Skin of body (tissue), 2 donors: Measurements from ENCODE around the gene CCDC142. TPM values are rescaled to one million over a fixed set of nuclear protein-coding genes. Genes with fewer than 3 reads are reported as not detected.

Experiments used
- DNase-seq: peaks from one replicate; lab custom pipeline; 2025; lab: John Stamatoyannopoulos, UW
- total RNA-seq: library from RNA; depleted of rRNA; stranded (reverse); fragments of >200 nt; gene quantifications from one replicate; pipeline ENCODE4 v1.2.3, GENCODE V29; 2014

CCDC142 gene
- total RNA-seq = 17.5 TPM

GRCh38 chr2:74482801-74483674 lies at the start of gene CCDC142, which contains the start of gene TTC31:
Gene CCDC142, minus strand, starts transcription at chr2:74482998. Its CDS starts 161 bp downstream, at chr2:74482837.
Gene TTC31, plus strand, starts transcription at chr2:74483081. Its CDS starts 15 bp downstream, at chr2:74483096.
- peak; percentile 96 for DNase-seq

- DNase-seq = peak; percentile 51
These were observed 49.4 kb upstream of the CCDC142 start for GRCh38 chr2:74532222-74532621.

- DNase-seq = no peak
These were observed 48.9 kb upstream of the CCDC142 start for GRCh38 chr2:74531666-74532065.

GRCh38 chr2:74530239-74531187 lies 47.7 kb upstream of the CCDC142 start:
- peak; percentile 18 for DNase-seq

- peak; percentile 96 for DNase-seq
These were observed 46.8 kb upstream of the CCDC142 start, which contains the start of the genes AUP1 and HTRA2 for GRCh38 chr2:74529357-74530238. Gene AUP1, minus strand, starts transcription at chr2:74529706. Its CDS starts 77 bp downstream, at chr2:74529629. Gene HTRA2, plus strand, starts transcription at chr2:74529933. Its CDS starts 74 bp downstream, at chr2:74530007.

GRCh38 chr2:74528600-74529356 lies 46.0 kb upstream of the CCDC142 start:
- no peak for DNase-seq

GRCh38 chr2:74527741-74528140 lies 44.9 kb upstream of the CCDC142 start:
- no peak for DNase-seq

- no peak for DNase-seq
These were observed 43.9 kb upstream of the CCDC142 start for GRCh38 chr2:74526649-74527230.

- DNase-seq = no peak
These were observed 43.2 kb upstream of the CCDC142 start, which contains the start of gene DQX1 for GRCh38 chr2:74525717-74526648. Gene DQX1, minus strand, starts transcription at chr2:74526231. Its CDS starts 502 bp downstream, at chr2:74525729.

GRCh38 chr2:74524955-74525716 lies 42.3 kb upstream of the CCDC142 start:
- no peak for DNase-seq

GRCh38 chr2:74524005-74524404 lies 41.2 kb upstream of the CCDC142 start:
- no peak for DNase-seq

- no peak for DNase-seq
These were observed 39.7 kb upstream of the CCDC142 start for GRCh38 chr2:74522516-74522915.

- no peak for DNase-seq
These were observed 33.9 kb upstream of the CCDC142 start for GRCh38 chr2:74516650-74517049.

GRCh38 chr2:74515981-74516633 lies 33.3 kb upstream of the CCDC142 start:
- DNase-seq = peak; percentile 20

GRCh38 chr2:74515271-74515980 lies 32.6 kb upstream of the CCDC142 start:
- no peak for DNase-seq
